GM23338 (cell line): ENCODE measurements around the gene RPA1. TPM values are rescaled to one million over a fixed set of nuclear protein-coding genes. Genes with fewer than 3 reads are reported as not detected.

Experiments
- ATAC-seq: fragments of 200-7000 bp; cut with Tn5 transposase; 3 replicates; pipeline ENCODE4 v1.9.1; 2020
- DNase-seq: peaks from one replicate; pipeline ENCODE4 v3.0.0-alpha.2; 2015; ENCODE audit warnings: low spot score
- H2AFZ ChIP-seq: fragments of 200-600 bp; sonication (generic); 2 replicates; pipeline ENCODE4 v1.8.0; 2016; ENCODE audit warnings: antibody characterized with exemption, mild to moderate bottlenecking, moderate library complexity
- H3F3A ChIP-seq: fragments of 200-600 bp; sonication (generic); replicated peaks from 2 replicates; pipeline ENCODE4 v1.8.0; 2017; ENCODE audit warnings: antibody characterized with exemption, mixed run types, low read depth
- H3K27ac ChIP-seq: fragments of 200-600 bp; sonication (generic); 2 replicates; pipeline ENCODE4 v1.6.1; 2016; ENCODE audit warnings: low read depth
- H3K27me3 ChIP-seq: fragments of 200-600 bp; sonication (generic); 2 replicates; pipeline ENCODE4 v1.8.0; 2016; ENCODE audit warnings: mild to moderate bottlenecking, mixed run types, moderate library complexity; ENCODE audit not compliant: insufficient read depth
- H3K36me3 ChIP-seq: fragments of 200-600 bp; sonication (generic); 2 replicates; pipeline ENCODE4 v1.8.0; 2016; ENCODE audit warnings: mild to moderate bottlenecking; ENCODE audit not compliant: insufficient read depth
- H3K4me1 ChIP-seq: fragments of 200-600 bp; sonication (generic); 2 replicates; pipeline ENCODE4 v1.8.0; 2016; ENCODE audit warnings: mild to moderate bottlenecking, moderate library complexity; ENCODE audit not compliant: insufficient read depth
- H3K4me2 ChIP-seq: fragments of 200-600 bp; sonication (generic); 2 replicates; pipeline ENCODE4 v1.7.1; 2017; ENCODE audit warnings: mixed run types
- H3K4me3 ChIP-seq: fragments of 200-600 bp; sonication (generic); 2 replicates; pipeline ENCODE4 v1.6.1; 2016; ENCODE audit warnings: mixed run types
- H3K79me2 ChIP-seq: fragments of 200-600 bp; sonication (generic); replicated peaks from 2 replicates; pipeline ENCODE4 v1.8.0; 2017; ENCODE audit warnings: mild to moderate bottlenecking; ENCODE audit not compliant: insufficient read depth
- H3K9me2 ChIP-seq: fragments of 200-600 bp; sonication (generic); 2 replicates; pipeline ENCODE4 v1.8.0; 2017; ENCODE audit not compliant: insufficient read depth
- H4K20me1 ChIP-seq: fragments of 200-600 bp; sonication (generic); replicated peaks from 2 replicates; pipeline ENCODE4 v1.8.0; 2017; ENCODE audit warnings: mild to moderate bottlenecking; ENCODE audit not compliant: insufficient read depth
- H3K27ac Mint-ChIP-seq: 2 replicates; pipeline ENCODE4 v1.8.0; 2020; ENCODE audit warnings: inconsistent platforms, mild to moderate bottlenecking, moderate library complexity, mixed read lengths
- H3K27me3 Mint-ChIP-seq: 3 replicates; pipeline ENCODE4 v1.8.0; 2022; ENCODE audit warnings: low read depth, mild to moderate bottlenecking, moderate library complexity, mixed read lengths, inconsistent platforms; ENCODE audit not compliant: insufficient read depth, poor library complexity
- H3K36me3 Mint-ChIP-seq: 3 replicates; pipeline ENCODE4 v1.8.0; 2021; ENCODE audit warnings: low read depth, mild to moderate bottlenecking, inconsistent platforms, moderate library complexity, mixed read lengths
- H3K4me1 Mint-ChIP-seq: 3 replicates; pipeline ENCODE4 v1.8.0; 2020; ENCODE audit warnings: mild to moderate bottlenecking, inconsistent platforms, mixed read lengths
- H3K4me3 Mint-ChIP-seq: 3 replicates; pipeline ENCODE4 v1.8.0; 2021; ENCODE audit warnings: moderate library complexity, mild to moderate bottlenecking, inconsistent platforms, mixed read lengths
- H3K9me3 Mint-ChIP-seq: 3 replicates; pipeline ENCODE4 v1.8.0; 2020; ENCODE audit warnings: moderate library complexity, mild to moderate bottlenecking, inconsistent platforms, mixed read lengths
- EZH2phosphoT487 ChIP-seq: fragments of 200-600 bp; sonication (generic); IDR thresholded peaks from one replicate; pipeline ENCODE4 v1.8.1; 2018; ENCODE audit warnings: antibody characterized with exemption; ENCODE audit not compliant: unreplicated experiment
- NANOG ChIP-seq: IDR thresholded peaks from 2 replicates; pipeline ENCODE4 v1.6.1; 2016; ENCODE audit warnings: antibody characterized with exemption, borderline replicate concordance
- STAT1 ChIP-seq: IDR thresholded peaks from one replicate; pipeline ENCODE4 v1.6.1; 2016; ENCODE audit warnings: antibody characterized with exemption; ENCODE audit not compliant: unreplicated experiment
- ZNF114 ChIP-seq: fragments of 250-450 bp; sonication (Bioruptor Pico); IDR thresholded peaks from 2 replicates; pipeline ENCODE4 v1.5.0; 2020; ENCODE audit warnings: mild to moderate bottlenecking, moderate library complexity
- ZNF462 ChIP-seq: fragments of 250-450 bp; sonication (Bioruptor Pico); IDR thresholded peaks from 2 replicates; pipeline ENCODE4 v1.5.0; 2020; ENCODE audit warnings: mild to moderate bottlenecking, moderate library complexity
- polyA plus RNA-seq: library from polyadenylated mRNA; unstranded; fragments of >200 nt; fragmentation: Nextera tagmentation; extraction: Ambion mirVana; gene quantifications from 2 replicates; pipeline ENCODE4 v1.2.1, GENCODE V29; 2016
- total RNA-seq: library from RNA; depleted of rRNA; stranded (reverse); fragments of >200 nt; shearing (Covaris generic); gene quantifications from 2 replicates; pipeline ENCODE4 v1.2.3, GENCODE V29; 2014

Gene RPA1
- total and polyA plus RNA-seq, 2 experiments from 2014 or later: 33.7 to 52.1 TPM

GRCh38 chr17:1916963-1917715 is 87.3 kb downstream of the RPA1 start:
- no peak for DNase-seq
- Mint-ChIP-seq H3K9me3 (no peaks in the 10 kb centered on the region), H3K27ac (no peak overlapping the region), H3K4me3 (no peak overlapping the region), H3K36me3 (no peaks in the 10 kb centered on the region), H3K4me1 (peaks cover 4% of the 10 kb centered on the region; the same call in 2 of the 3 replicates), H3K27me3 (peaks cover 26% of the 10 kb centered on the region)
- H3K9me2 ChIP-seq: no peaks in the 10 kb centered on the region
- H3K4me3 ChIP-seq: no peak overlapping the region
- H3K4me1 ChIP-seq: no peaks in the 10 kb centered on the region
- no peaks in the 10 kb centered on the region for H3K79me2 ChIP-seq
- no peak; the same call in 2 of the 3 replicates for ATAC-seq
- H3K36me3 ChIP-seq: no peaks in the 10 kb centered on the region
- H4K20me1 ChIP-seq: 0 out of 2 replicates have a peak, but pooled peaks cover 4% of the 10 kb centered on the region
- TF ChIP-seq ZNF462 (CRISPR knock-in tag): no peak
- no peak for TF ChIP-seq NANOG
- TF ChIP-seq STAT1: no peak
- TF ChIP-seq EZH2phosphoT487: no peak
- no peak for TF ChIP-seq ZNF114 (CRISPR knock-in tag)
- H3K4me2 ChIP-seq: no peak overlapping the region
- no peak overlapping the region for H3K27ac ChIP-seq
- peaks cover 14% of the 10 kb centered on the region; the same call in 1 of the 2 replicates for H3K27me3 ChIP-seq
- no peak overlapping the region for H2AFZ ChIP-seq
- H3F3A ChIP-seq: no peaks in the 10 kb centered on the region
